Activated CD4-positive, alpha-beta T cell treated with anti-CD3 and anti-CD28 coated beads, Interleukin-2, amount 50 U/mL, for 1 hour (primary cell): ENCODE results near the gene HPCA.

Experiments used
- DNase-seq: peaks from one replicate; pipeline ENCODE4 v3.0.0-alpha.2; 2020

The HPCA gene

DNA sequence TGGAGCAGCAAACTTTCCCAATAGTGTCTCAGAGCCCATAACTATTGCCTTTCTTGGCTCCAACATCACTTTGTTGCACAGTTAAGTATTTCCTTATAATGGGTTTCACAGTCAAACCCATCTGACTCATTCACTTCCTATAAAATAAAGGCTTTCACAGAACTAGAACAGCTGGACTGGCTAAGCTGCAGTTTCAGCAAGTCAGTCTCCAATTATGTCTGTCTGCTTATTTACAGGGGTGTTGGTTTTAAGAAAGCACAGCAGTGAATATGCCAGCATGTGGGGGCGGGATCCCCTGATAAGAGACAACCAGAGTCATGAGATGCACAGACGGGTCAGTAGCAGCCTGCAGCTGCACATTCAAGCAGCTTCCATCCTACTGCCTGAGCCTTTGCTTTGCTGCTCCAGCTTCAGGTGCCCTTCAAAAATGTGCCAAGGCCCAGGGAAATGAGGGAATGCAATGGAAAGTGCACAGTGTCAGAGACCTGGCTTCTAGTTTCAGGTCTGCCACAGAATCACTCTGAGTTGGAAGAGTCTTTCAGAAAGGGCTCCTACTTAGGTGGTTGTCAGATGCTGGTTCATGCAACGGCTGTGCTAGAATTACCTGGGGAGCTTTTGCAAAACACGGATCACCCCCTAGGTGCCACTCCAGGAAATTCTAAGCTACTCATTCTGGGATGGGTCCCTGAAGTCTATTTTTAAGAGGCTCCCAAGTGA lies 53.5 kb downstream of the HPCA start:
- no peak for DNase-seq

DNA sequence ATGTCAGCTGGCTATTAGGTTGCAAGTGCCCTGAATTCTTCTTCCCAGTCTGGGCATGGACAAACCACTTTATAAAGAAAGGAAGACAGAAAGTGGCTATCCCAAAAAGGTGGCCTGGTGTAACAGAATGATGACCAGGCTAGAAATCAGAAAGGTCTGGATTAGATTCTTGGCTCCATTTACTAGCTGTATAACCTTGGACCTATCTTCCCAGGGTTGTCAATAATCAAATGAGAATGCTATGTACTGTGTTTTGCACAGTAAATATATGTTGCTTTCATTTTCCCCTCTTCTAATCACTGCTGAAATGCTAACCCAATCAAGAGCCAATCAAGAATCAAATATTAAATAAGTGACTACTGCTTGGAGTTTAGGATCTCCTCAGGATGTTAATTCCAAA lies 57.9 kb downstream of the HPCA start:
- no peak for DNase-seq
